Peyer's patch (tissue), 4 donors: Measurements from ENCODE around the gene ADAM15.

Experiments
- CTCF ChIP-seq, 6 experiments: fragments of 450-650 bp in 4 of 6; fragments of 200-600 bp in 2 of 6; sonication (generic) in 1 of 6; IDR thresholded peaks; one replicate each; pipeline ENCODE4 v1.5.1; 2017 to 2019; ENCODE audit warnings: antibody characterized with exemption in 6 of 6, mild to moderate bottlenecking in 3 of 6, moderate library complexity in 1 of 6
- POLR2A ChIP-seq, 2 donors: fragments of 450-650 bp; IDR thresholded peaks; one replicate each; pipeline ENCODE4 v1.5.1; 2017; ENCODE audit warnings: antibody characterized with exemption in 2 of 2, mild to moderate bottlenecking in 2 of 2, moderate library complexity in 2 of 2

DNA sequence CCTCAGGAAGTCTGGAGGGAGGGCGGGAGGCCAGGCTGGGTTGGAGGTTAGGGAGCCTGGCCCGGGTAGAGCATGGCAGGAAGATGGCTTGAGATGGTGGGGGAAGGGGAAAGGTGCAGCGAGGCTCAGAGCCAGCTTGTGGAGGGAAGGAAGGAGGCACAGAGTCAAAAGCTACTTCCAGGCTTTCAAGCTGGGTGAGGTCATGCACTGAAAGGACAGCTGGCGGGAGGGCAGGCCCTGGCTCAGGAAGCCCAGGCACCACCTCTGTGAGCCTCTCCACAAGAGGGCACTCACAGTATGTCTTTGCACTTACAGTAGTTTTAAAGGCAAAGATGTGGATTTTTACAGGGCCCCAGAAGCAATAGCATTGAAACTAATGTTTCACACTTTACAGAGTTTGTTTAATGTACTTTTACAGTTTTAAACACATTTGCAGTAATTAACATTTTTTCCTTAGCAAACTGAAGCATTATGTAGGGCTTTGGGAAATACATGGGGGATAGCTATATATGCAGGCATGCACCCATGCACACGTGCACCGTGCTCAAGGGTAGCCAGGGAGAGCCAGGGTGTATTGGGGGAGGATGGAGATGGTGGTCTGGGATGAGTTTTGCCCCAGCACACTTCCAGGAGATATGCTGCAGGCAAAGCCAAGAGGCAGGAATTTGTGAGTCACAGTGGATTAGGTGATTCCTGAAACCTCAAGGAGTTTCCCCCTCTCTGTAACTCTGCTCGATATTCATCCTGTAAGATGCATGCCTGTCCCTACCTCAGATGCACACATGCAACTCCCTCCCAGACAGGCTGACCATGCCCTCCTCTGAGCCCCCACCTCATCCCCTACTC lies 6.1 kb upstream of the ADAM15 start:
- peak; percentile 36 to 91 (median 72) for TF ChIP-seq CTCF (IDR thresholded peaks at IDR 0.05)
- no peak for TF ChIP-seq POLR2A (IDR thresholded peaks at IDR 0.05)
